SH-SY5Y (cell line): ENCODE measurements around the gene ADAM12.

ENCODE experiments used
- GATA2 ChIP-seq: IDR thresholded peaks from 2 replicates; pipeline ENCODE4 v1.6.1; 2011; ENCODE audit warnings: mild to moderate bottlenecking, low read depth, low read length
- GATA3 ChIP-seq: IDR thresholded peaks from 2 replicates; pipeline ENCODE4 v1.6.1; 2011; ENCODE audit warnings: low read depth, mild to moderate bottlenecking, low read length, moderate library complexity

Gene ADAM12

GRCh38 chr10:126085806-126086205 is 302.5 kb downstream of the ADAM12 start:
- TF ChIP-seq GATA2, result no peak

DNA sequence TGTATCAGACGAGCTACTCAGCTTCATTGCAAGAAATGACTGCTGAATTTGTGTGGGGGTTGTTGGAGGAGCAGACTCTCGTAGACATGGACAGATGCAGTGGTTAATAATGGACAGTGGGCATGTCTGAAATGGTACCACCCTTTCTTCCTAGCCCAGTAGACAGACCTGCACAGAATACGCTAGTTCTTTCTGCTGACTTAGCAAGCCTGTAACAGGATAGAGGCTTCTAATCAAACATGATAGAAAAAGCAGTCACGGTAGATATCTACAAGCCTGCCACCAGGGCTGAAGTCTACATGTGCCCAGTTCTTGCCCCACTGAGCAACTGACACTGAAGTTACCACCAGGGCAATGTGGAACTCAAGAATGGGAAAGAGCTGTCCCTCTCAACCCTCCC is 303.9 kb downstream of the ADAM12 start:
- TF ChIP-seq GATA2, result no peak
- no peak for TF ChIP-seq GATA3

GRCh38 chr10:126083009-126083408 is 305.3 kb downstream of the ADAM12 start:
- TF ChIP-seq GATA3, result no peak
- no peak for TF ChIP-seq GATA2

DNA sequence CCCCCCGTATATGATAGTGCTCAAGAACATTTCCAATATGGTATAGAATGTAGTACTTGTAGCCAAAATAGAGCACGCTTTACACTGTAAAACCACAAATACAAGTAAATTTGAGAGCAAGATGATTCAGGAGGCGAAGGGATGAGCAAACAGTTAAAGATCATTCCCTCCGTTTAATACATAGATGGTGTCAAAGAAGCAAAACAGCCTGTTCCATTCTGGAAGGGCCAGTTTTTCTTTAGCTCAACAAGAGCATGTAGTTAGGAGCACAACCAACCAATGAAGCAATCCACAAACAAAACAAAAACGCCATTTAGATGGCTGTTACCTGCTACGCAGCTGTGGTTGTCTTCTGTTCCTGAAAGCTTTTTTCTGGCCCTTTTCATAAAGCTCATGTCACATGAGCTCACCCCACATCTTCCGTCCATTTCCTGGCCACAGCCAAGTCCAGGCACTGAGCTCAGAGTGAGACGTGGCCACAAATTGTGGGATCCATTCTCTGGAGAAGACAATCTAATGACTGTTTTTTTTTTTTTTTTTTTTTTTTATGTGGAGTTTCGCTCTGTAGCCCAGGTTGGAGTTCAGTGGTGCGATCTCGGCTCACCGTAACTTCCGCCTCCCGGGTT is 306.3 kb downstream of the ADAM12 start:
- TF ChIP-seq GATA3 (no peak), GATA2 (no peak)

GRCh38 chr10:126080879-126081411 is 307.3 kb downstream of the ADAM12 start:
- TF ChIP-seq GATA3, result no peak
- no peak for TF ChIP-seq GATA2

DNA sequence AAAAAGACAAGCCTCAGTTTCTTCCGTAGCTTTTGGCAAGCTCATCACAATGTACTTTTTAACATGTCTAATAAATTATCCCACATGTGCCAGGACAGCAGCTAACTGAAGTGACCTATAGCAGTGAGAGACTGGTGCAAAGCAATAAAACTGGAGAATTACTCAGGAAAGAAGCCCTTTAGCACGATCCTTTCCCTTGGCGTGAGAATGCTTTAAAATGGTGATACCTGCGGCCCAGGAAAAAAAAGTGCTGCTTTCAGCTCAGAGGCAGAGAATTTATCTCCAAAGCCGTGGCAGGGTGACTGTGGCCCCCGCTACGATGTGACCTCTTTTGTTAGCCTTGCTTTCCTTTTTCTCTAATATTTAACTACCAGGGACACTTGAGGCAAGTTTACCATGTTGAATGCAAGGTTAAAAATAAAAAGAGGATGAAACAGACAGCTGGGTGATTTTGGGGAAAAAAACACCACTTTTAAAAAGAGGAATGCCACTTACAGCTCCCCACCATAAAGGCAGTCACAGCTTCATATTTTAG is 307.9 kb downstream of the ADAM12 start:
- TF ChIP-seq GATA2 (no peak), GATA3 (no peak)

- TF ChIP-seq GATA2, result no peak
- TF ChIP-seq GATA3, result no peak
These were observed 313.3 kb downstream of the ADAM12 start for GRCh38 chr10:126075009-126075408.

DNA sequence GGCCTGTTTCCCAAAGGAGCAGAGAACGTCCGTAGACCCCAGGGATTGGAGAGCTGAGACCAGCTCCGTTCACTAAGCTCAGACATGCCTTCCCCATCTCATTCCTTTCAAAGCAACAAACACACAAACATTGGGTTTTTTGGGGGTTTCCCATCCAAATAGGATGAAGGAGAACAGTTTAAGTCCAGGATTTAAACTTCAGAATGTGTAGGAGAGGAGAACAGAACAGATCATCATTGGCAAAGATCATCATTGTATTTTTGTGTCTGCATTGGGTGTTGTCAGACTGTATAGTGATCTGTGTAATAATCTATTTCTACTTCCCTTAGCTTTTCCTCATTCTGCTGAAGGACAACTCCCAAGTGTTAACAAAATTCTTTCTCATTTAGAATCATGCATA is 314.0 kb downstream of the ADAM12 start:
- TF ChIP-seq GATA3 (no peak), GATA2 (no peak)

DNA sequence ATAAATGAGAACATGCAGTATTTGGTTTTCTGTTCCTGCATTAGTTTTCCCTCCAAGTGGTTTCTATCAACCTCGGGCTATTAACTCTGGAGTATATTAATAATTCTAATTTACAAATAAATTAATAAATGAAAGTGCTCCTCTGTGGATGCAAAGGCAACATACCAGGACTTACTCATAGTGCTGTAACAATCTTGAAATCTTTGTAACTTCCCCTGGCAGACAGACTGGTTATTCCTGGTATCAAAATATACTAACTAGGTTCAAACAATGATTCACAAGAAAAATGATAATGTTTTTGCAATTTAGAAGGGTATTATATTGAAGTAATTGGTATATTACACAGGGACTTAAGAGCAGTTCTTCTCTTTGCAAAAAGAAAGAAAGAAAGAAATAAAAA is 314.7 kb downstream of the ADAM12 start:
- no peak for TF ChIP-seq GATA2
- TF ChIP-seq GATA3, result no peak

DNA sequence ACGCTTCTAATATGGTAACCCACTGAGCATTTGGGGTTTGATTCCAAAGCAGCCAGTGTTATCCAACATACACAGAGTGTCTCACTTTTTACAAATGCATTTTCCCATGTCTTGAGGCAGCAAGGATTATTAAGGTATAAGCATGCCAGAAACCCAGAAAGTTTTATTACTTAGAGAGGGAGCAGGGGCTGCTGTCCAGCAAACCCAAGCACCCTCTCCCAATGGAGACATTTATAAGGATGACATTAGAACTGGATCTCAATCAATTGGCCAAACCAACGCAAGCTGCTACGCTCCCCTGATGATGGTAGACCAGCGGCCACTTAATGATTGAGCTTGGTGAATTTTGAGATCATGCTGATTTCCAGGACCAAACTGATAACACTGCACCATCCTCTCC is 315.7 kb downstream of the ADAM12 start:
- TF ChIP-seq GATA3, result no peak

DNA sequence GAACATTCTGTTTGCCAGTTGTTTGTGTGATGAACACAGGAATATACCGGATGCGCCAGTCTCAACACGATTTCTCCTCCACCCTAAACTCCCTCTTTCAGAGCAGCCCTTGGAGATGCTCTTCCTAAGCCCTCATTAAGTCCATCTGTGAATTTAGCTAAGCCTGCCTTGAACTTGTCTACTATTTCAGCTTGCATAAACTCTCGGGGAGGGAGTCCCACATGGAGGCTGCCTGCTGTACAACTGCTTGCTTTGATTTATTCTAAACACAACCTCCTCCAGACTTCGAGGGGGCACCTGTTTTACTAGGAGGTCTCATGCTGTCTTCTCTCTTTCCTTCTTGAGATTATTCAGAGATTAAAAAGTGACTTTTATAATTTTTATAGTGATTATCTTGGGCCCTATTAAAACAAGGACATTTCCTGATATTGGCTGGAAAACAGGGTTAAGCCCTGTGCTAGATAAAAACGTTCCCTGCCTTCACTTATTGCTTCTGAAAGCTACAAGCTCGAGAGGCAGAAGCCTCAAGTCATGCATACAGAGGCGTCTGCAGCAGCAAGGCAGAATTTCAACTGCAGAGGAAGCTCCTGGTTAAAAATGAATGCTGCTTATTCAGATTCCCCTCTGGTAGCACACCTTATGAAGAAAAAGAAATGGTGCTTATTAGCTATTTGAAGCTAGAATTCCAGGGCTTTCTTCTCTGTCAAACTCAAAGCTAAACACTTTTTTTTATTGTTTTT is 317.6 kb downstream of the ADAM12 start:
- no peak for TF ChIP-seq GATA2

DNA sequence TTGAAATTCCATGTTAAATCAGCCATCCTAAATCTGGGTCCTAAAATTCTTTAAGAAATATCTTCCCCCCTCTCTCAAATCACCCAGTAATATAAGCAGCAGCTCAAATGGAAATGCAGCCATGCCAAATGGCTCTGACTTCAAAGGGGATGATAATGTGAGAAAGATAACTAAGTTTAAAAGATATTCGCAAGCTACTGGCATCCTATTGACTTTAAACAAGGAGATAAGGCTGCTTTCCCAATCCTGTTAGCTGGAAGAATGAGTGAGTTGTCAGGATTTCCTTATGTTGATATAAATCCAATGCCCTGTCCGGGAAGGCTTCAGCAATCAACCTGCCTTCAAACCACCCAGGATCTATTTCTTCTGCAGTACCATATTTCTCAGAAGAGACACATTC is 320.0 kb downstream of the ADAM12 start:
- TF ChIP-seq GATA3, result no peak
- TF ChIP-seq GATA2, result no peak

- no peak for TF ChIP-seq GATA2
- TF ChIP-seq GATA3, result no peak
These were observed 321.8 kb downstream of the ADAM12 start for GRCh38 chr10:126066456-126066855.

GRCh38 chr10:126065751-126066377 is 322.4 kb downstream of the ADAM12 start:
- TF ChIP-seq GATA2, result no peak
- TF ChIP-seq GATA3, result no peak

GRCh38 chr10:126064512-126064911 is 323.8 kb downstream of the ADAM12 start:
- TF ChIP-seq GATA2 (no peak), GATA3 (no peak)

GRCh38 chr10:126063353-126063791 is 324.9 kb downstream of the ADAM12 start:
- TF ChIP-seq GATA2 (no peak), GATA3 (no peak)
